ENCODE results near the gene POLR1E.
A peak's percentile ranks its signal among the peaks of the same experiment; 100 is the strongest.
"Not testable (repeated sequence)": the region's sequence is repeated elsewhere in the genome, so short reads cannot be mapped to it uniquely, and the experiment has no call there.

POLR1E gene

GRCh38 chr9:37465249-37466036, 20.3 kb upstream of the POLR1E start, which contains the start of gene ZBTB5:
ZBTB5 (minus strand) TSS chr9:37465450; CDS start chr9:37442551, 22,899 bp downstream.
- peak; percentile 95 to 98 (median 96) for DNase-seq

DNA sequence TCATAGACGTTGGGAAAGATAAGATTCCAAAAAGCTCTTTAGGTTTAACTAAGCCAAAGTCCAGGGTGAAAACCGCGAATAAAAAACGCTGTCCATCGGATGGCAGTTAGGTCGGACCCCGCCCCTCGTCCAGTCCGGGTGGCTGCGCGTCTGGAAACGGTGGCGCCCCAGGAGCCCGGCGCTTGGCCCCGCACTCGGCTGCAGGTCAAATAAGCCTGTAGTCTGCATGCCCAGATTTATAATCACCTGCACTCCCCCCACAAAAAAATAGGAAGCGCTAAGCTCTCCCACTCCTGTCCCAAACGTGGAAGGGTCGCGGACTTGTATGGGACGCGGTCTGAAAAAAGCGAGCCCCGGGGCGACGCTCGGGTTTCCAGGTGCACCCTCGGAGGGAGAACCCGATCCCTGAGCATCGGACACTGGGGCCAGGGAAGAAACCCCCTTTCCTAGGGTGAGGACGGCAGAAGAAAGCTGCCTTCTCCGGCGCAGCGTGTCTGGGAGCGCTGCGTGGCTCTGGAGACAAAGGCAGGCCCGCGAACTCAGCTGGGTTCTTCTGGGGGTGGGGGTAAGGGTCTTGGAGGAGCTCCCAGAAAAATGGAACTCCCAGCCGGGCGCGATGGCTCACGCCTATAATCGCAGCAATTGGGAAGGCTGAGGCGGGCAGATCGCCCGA, 19.6 kb upstream of the POLR1E start:
- DNase-seq = peak in 2 of 4 experiments; percentile 14 to 37

DNA sequence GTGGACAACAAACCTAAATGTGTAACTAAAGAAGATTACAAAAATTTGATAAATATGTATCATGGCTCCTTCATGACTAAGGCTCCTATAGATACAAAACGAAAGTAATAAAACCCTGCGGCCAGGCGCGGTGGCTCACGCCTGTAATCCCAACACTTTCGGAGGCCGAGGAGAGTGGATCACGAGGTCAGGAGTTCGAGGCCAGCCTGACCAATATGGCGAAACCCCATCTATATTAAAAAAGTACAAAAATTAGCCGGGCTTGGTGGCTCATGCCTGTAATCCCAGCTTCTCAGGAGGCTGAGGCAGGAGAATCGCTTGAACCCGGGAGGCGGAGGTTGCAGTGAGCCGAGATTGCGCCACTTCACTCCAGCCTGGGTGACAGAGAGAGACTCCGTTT, 18.2 kb upstream of the POLR1E start:
- DNase-seq = not testable (repeated sequence)

DNA sequence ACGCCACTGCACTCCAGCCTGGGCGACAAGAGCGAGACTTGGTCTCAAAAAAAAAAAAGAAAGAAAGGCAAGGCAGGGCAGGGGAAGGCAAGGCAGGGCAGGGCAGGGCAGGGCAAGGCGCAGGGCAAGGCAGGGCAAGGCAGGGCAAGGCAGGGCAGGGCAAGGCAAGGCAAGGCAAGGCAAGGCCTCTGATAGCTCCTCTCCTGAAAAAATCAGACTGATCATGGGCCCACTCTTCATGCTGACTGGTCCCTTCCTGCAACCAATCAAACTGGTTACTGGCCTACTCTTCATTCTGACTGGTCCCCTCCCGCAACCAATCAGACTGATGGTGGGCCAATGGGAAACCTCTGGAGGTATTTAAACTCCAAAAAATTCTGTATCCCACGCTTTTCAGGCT, 17.1 kb upstream of the POLR1E start:
- DNase-seq = no peak

- no peak for DNase-seq
Measured at GRCh38 chr9:37471942-37472684, 13.6 kb upstream of the POLR1E start.

DNA sequence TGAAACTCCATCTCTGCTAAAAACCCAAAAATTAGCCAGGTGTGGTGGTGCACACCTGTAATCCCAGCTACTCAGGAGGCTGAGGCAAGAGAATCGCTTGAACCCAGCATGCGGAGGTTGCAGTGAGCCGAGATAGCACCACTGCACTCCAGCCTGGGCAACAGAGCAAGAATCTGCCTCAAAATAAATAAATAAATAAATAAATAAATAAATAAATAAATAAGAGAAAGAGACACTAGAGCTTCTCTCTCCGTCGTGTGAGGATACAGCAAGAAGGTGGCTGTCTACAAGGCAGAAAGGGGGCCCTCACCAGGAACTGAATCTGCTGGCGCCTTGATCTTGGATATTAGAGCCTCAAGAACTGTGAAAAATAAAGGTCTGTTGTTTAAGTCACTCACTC, 11.8 kb upstream of the POLR1E start:
- not testable (repeated sequence) for DNase-seq

DNA sequence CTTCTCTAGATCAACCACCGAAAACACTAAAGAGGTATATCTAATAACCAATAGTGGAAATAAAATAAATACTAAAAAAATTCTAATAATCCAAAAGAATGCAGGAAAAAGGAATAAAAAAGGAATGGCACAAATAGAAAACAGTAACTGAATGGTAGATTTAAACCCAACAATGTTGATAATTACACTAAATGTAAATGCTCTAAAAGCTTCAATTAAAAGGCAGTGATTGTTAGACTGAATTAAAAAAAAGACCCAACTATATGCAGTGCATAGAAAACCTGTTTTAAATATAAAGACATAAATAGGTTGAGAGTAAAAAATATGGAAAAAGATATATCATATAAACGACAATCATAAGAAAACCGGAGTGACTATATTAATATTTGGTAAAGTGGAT, 11.3 kb upstream of the POLR1E start:
- no peak for DNase-seq

DNA sequence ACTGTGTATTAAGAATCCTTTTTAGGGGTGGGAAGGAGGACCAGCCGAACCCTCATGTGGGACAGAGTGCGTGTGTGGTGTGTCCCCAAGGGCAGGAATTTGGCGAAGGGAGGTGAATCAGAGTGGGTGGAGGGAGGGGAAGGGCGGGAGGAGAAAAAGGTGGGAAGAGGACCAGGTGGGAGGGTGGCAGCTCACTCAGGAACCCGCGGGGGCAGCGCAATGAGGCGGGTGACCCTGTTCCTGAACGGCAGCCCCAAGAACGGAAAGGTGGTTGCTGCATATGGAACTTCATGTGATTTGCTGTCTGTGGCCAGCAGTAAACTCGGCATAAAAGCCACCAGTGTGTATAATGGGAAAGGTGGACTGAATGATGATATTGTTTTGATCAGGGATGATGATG, 8.8 kb upstream of the POLR1E start:
- DNase-seq = no peak

DNA sequence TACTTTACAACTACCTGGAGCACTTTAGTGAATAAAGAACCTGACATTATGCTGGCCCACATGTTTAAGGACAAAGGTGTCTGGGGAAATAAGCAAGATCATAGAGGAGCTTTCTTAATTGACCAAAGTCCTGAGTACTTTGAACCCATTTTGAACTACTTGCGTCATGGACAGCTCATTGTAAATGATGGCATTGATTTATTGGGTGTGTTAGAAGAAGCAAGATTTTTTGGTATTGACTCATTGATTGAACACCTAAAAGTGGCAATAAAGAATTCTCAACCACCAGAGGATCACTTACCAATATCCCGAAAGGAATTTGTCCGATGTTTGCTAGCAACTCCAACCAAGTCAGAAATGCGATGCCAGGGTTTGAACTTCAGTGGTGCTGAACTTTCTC, 8.3 kb upstream of the POLR1E start:
- DNase-seq = not testable (repeated sequence)

- DNase-seq = not testable (repeated sequence)
Measured at GRCh38 chr9:37477987-37478619, 7.6 kb upstream of the POLR1E start.

GRCh38 chr9:37480759-37481158, 5.0 kb upstream of the POLR1E start:
- no peak for DNase-seq

DNA sequence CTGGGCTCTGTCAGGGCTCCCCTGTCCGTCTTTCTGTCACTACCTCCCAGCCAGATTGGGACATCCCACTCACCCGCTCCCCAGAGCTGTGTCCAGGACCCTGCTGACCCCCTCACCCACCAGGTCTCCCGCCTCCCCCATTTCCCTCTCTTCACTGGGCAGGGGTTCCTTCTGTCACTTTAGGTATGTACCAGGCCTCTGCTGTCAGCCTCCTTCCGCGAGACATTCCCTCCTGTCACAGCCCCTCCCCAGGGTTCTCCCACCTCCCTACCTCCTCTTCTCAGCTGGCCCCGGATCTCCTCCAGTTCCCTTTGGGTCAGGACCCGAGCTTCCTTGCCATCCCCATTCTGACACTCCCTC, 488 bp downstream of the POLR1E start:
- DNase-seq = no peak

DNA sequence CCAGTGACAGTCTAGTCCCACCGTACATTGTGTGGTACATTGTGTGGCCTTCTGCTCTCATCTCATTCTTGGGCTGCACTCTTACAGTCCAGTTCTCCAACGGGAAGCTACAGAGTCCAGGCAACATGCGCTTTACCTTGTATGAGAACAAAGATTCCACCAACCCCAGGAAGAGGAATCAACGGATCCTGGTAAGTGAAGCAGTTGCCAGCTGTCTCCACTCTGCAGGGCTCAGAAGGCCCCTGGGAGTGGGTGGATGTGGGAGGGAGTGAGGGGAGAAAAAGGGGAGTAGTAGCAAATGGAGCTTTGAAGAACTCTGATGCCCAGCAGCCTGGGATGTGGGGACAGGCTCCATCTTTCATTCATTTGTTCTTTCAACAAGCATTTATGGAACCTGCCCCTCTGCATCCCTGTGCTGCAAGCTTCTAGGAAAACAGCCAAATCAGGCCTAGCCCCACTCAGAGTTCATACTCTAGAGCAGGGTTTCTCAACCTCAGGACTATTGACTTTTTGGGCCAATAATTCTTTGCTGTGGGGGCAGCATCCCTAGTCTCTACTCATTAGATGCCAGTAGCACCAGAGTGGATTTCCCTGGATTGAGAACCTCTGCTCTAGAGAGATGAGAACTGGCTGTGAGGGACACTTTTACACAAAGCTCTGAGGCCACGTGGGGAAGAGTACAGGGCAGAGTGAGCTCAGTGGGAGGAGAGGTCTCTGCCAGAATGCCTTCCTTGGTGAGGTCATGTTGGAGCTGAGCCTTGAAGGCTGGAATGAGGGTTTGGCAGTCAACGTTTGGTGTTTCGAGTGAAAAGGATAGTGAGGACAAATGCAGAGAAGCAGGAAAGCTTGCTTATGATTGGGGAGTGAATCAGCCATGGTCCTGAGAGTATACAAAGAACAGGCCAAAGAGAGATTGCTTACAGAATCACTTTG, 1.1 kb downstream of the POLR1E start:
- DNase-seq = no peak

GRCh38 chr9:37491939-37492338, 6.2 kb downstream of the POLR1E start:
- no peak for DNase-seq

DNA sequence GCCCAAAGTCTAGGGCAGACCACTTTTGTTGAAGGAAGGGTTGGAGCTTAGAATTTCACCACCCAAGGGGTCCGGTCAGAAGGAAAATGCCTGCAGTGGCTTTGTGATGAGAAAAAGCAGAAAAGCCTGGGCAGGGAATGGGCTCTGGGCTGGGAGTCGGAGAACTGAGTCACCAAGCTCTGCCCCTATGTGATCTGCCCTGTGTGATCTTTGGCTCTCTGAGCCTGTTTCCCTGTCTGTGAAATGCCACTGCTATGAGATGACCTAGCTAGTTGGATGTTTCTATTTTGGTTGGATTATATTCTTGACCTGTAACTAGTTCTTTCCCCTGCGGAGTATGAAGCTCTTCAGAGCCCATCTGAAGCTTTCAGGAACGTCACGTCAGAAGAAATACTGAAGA, 9.8 kb downstream of the POLR1E start:
- DNase-seq = no peak

DNA sequence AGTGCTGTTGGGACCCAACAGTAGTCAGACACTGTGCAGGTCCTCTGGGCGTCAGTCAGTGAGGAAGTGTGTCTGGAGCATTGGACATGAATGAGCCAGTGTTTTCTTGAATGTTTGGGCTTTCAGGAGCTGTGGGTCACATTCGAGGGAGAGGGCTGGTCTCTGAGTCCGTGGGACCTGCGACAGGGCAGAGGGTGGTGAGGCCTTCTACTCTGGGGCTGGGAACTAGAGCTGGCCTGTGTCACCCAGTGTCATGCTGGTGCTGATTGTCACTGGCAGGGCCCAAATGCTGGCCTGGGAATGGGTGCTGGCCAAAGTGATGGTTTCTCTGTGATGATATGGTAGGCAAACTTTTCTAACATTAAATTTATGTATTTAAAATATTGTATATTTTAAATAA, 10.3 kb downstream of the POLR1E start:
- DNase-seq = no peak

DNA sequence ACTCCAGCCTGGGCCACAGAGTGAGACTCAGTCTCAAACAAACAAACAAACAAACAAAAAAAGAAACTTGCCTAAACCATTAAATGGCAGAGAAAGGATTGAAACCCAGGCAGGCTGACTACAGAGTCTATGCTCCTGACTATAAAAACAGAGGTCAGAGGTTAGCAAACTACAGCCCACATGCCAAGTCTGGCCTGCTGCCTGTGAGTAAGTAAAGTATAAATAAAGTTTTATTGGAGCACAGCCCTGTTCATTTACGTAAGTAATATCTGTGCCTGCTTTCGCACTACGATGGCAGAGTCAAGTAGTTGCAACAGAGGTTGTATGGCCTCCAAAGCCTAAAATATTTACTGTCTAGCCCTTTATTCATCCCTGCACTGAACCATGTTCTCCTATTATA, 11.6 kb downstream of the POLR1E start:
- no peak for DNase-seq

- no peak for DNase-seq
Measured at GRCh38 chr9:37498457-37498856, 12.7 kb downstream of the POLR1E start.

- DNase-seq = no peak
Measured at GRCh38 chr9:37499297-37499696, 13.5 kb downstream of the POLR1E start.

GRCh38 chr9:37501957-37502596, 16.3 kb downstream of the POLR1E start:
- no peak for DNase-seq

- DNase-seq = no peak
Measured at GRCh38 chr9:37503736-37504135, 18.0 kb downstream of the POLR1E start.

DNA sequence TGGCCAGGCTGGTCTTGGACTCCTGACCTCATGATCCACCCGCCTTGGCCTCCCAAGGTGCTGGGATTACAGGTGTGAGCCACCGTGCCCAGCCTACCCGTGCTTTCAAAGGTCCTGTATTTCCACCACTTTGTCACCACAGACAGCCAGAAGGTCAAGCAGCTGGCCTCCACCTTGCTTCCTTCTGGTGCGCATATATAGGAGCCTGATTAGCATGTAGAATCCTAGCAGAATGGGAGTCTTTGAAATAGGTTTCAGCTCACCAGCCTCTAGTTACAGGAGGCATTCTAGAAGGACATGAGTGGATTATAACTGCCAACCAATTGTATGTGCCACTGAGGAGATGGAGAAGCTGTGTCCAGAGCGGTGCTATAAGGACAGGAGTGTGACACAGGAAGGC, 18.9 kb downstream of the POLR1E start:
- no peak for DNase-seq
